Endodermal cell (in vitro differentiated cells): ENCODE results near the gene ZPR1. TPM values are rescaled to one million over a fixed set of nuclear protein-coding genes. Genes with fewer than 3 reads are reported as not detected.

Experiments used
- DNase-seq: peaks from one replicate; pipeline ENCODE4 v3.0.0-alpha.2; 2017
- H3K27ac ChIP-seq: 2 replicates; pipeline ENCODE4 v1.5.1; 2013; ENCODE audit warnings: mild to moderate bottlenecking, low read depth, low read length, moderate library complexity
- H3K27me3 ChIP-seq: 2 replicates; pipeline ENCODE4 v1.6.1; 2013; ENCODE audit warnings: mild to moderate bottlenecking, low read length, moderate library complexity; ENCODE audit not compliant: insufficient read depth, control insufficient read depth, poor library complexity, severe bottlenecking
- H3K36me3 ChIP-seq: 2 replicates; pipeline ENCODE4 v1.7.0; 2013; ENCODE audit warnings: mild to moderate bottlenecking, low read length, moderate library complexity; ENCODE audit not compliant: control insufficient read depth, insufficient read depth
- H3K4me1 ChIP-seq: one replicate; pipeline ENCODE4 v1.7.0; 2013; ENCODE audit warnings: low read length; ENCODE audit not compliant: control insufficient read depth, insufficient read depth
- H3K4me3 ChIP-seq: 2 replicates; pipeline ENCODE4 v1.5.1; 2013; ENCODE audit warnings: mild to moderate bottlenecking, low read length, moderate library complexity
- H3K9ac ChIP-seq: 2 replicates; pipeline ENCODE4 v1.6.1; 2013; ENCODE audit warnings: mild to moderate bottlenecking, low read length, moderate library complexity; ENCODE audit not compliant: poor library complexity, severe bottlenecking; ENCODE audit errors: extremely low read depth
- H3K9me3 ChIP-seq: 2 replicates; pipeline ENCODE4 v1.6.1; 2013; ENCODE audit warnings: mild to moderate bottlenecking, low read length, moderate library complexity; ENCODE audit not compliant: control insufficient read depth
- H3K27ac Mint-ChIP-seq: 2 replicates; pipeline ENCODE4 v1.8.0; 2020; ENCODE audit warnings: mixed read lengths
- H3K27me3 Mint-ChIP-seq: 2 replicates; pipeline ENCODE4 v1.8.0; 2021; ENCODE audit warnings: mild to moderate bottlenecking, mixed read lengths; ENCODE audit not compliant: insufficient read depth
- H3K36me3 Mint-ChIP-seq: 2 replicates; pipeline ENCODE4 v1.8.0; 2020; ENCODE audit warnings: low read depth, mixed read lengths
- H3K4me1 Mint-ChIP-seq: 2 replicates; pipeline ENCODE4 v1.8.0; 2020; ENCODE audit warnings: mixed read lengths
- H3K4me3 Mint-ChIP-seq: 2 replicates; pipeline ENCODE4 v1.8.0; 2020; ENCODE audit warnings: mild to moderate bottlenecking, moderate library complexity, mixed read lengths
- H3K9me3 Mint-ChIP-seq: 2 replicates; pipeline ENCODE4 v1.8.0; 2020; ENCODE audit warnings: mild to moderate bottlenecking, mixed read lengths
- WGBS, 2 experiments: methylation state at CpG; one replicate each; pipeline versions ENCODE4 v1.1.5 to v1.1.7; 2013; ENCODE audit warnings: missing lambda C conversion rate in 2 of 2, mixed read lengths in 1 of 2; ENCODE audit not compliant: insufficient coverage in 1 of 2, insufficient read length in 1 of 2; 5-methylcytosine and 5-hydroxymethylcytosine counted together
- total RNA-seq, 2 donors: library from RNA; stranded (reverse); fragmentation: NEBNext Ultra II Directional in 1 of 2; extraction: Animal tissue kit (Norgen Biotek cat#: 25700) in 1 of 2; gene quantifications; 2 replicates in 1 of 2; 3 replicates in 1 of 2; pipeline ENCODE4 v1.2.1, GENCODE V29; 2021
- TF ChIP-seq, protein P1 (sequence below): fragments of 200-600 bp; sonication (generic); conservative IDR thresholded peaks from 2 replicates; pipeline ENCODE4 v1.5.0; 2021; ENCODE audit warnings: antibody characterized with exemption, mild to moderate bottlenecking

Gene ZPR1
- total RNA-seq, 2 donors from 2014 or later, result 59.2 to 63.4 TPM

DNA sequence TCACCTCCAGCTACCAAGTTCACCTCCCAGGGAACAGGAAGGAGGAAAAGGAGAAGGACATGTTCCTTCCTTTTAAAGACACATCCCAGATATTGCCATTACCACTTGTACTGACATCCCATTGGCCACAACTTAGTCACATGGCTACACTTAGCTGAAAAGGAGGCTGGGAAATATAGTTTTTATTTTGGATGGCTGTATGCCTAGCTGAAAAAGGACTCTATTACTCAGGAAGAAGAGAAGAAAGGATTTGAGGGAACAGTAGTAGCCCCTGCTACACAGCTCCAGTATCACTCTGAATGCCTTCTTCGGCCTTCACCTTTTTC is 5.9 kb upstream of the ZPR1 start:
- Mint-ChIP-seq H3K36me3 (no peaks in the 10 kb centered on the region), H3K4me1 (peaks cover 8% of the 10 kb centered on the region), H3K9me3 (no peaks in the 10 kb centered on the region), H3K4me3 (no peak overlapping the region), H3K27ac (no peak overlapping the region), H3K27me3 (peaks cover 22% of the 10 kb centered on the region)
- 90% methylated on average over 1 of the region's 1 CpG; no CpG with 5 or more reads in 1 of the 2 experiments for WGBS, 2 experiments
- no peak overlapping the region for H3K27ac ChIP-seq
- no peak for DNase-seq
- H3K27me3 ChIP-seq, result peaks cover 6% of the 10 kb centered on the region
- H3K9me3 ChIP-seq, result no peaks in the 10 kb centered on the region
- TF ChIP-seq, protein P1, sequence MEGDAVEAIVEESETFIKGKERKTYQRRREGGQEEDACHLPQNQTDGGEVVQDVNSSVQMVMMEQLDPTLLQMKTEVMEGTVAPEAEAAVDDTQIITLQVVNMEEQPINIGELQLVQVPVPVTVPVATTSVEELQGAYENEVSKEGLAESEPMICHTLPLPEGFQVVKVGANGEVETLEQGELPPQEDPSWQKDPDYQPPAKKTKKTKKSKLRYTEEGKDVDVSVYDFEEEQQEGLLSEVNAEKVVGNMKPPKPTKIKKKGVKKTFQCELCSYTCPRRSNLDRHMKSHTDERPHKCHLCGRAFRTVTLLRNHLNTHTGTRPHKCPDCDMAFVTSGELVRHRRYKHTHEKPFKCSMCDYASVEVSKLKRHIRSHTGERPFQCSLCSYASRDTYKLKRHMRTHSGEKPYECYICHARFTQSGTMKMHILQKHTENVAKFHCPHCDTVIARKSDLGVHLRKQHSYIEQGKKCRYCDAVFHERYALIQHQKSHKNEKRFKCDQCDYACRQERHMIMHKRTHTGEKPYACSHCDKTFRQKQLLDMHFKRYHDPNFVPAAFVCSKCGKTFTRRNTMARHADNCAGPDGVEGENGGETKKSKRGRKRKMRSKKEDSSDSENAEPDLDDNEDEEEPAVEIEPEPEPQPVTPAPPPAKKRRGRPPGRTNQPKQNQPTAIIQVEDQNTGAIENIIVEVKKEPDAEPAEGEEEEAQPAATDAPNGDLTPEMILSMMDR, result no peak
- H3K9ac ChIP-seq, result no peak overlapping the region
- peaks cover 2% of the 10 kb centered on the region for H3K4me1 ChIP-seq
- no peaks in the 10 kb centered on the region for H3K36me3 ChIP-seq
- no peak overlapping the region for H3K4me3 ChIP-seq

DNA sequence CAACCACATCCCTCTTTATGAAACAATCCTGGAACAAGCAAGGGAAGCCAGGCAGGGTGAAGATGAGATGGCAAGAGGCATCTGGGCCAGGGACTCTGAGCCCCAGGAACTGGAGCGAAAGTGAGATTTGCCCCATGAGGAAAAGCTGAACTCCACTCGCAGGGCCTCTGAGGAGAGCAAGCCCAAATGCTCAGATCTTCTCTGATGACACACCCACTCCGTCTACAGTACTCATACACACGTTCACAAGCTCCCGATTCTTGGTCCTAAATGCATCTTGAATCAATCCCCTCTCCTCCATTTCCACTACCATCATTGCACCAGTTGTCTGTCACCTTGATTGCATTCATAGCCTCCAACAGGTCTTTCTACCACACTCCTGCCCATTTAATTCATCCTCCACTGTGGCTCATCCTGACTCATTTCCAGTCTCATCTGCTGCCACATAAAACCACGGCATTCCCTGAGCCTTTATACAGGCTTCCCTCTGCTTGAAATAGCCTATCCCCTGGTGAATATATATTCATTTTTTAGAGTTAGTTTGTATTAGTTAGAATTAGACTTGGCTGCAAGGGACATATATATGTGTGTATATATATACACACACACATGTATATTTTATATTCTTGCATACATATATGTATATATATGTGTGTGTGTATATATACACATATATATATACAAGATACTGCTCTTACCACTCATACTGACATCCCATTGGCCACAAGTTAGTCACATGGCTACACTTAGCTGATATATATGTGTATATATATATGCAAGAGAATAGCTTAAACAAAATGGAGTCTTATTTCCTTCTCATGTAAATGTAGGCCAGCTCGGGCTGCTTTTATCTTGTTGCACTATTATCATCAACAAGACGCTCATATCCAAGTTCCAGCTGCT is 5.3 kb upstream of the ZPR1 start:
- 81 to 84% methylated on average over 6 to 8 of the region's 8 CpGs for WGBS, 2 experiments
- H3K27ac ChIP-seq, result no peak overlapping the region
- H3K4me3 Mint-ChIP-seq, result no peak overlapping the region
- peaks cover 6% of the 10 kb centered on the region for H3K27me3 ChIP-seq
- no peaks in the 10 kb centered on the region for H3K9me3 Mint-ChIP-seq
- H3K4me3 ChIP-seq, result no peak overlapping the region
- peaks cover 5% of the 10 kb centered on the region for H3K4me1 ChIP-seq
- H3K36me3 Mint-ChIP-seq, result no peaks in the 10 kb centered on the region
- no peaks in the 10 kb centered on the region for H3K36me3 ChIP-seq
- no peak for DNase-seq
- no peak overlapping the region for H3K9ac ChIP-seq
- H3K27me3 Mint-ChIP-seq, result peaks cover 27% of the 10 kb centered on the region
- H3K9me3 ChIP-seq, result no peaks in the 10 kb centered on the region
- no peak overlapping the region for H3K27ac Mint-ChIP-seq
- H3K4me1 Mint-ChIP-seq, result peaks cover 13% of the 10 kb centered on the region
- TF ChIP-seq, protein P1, result no peak

DNA sequence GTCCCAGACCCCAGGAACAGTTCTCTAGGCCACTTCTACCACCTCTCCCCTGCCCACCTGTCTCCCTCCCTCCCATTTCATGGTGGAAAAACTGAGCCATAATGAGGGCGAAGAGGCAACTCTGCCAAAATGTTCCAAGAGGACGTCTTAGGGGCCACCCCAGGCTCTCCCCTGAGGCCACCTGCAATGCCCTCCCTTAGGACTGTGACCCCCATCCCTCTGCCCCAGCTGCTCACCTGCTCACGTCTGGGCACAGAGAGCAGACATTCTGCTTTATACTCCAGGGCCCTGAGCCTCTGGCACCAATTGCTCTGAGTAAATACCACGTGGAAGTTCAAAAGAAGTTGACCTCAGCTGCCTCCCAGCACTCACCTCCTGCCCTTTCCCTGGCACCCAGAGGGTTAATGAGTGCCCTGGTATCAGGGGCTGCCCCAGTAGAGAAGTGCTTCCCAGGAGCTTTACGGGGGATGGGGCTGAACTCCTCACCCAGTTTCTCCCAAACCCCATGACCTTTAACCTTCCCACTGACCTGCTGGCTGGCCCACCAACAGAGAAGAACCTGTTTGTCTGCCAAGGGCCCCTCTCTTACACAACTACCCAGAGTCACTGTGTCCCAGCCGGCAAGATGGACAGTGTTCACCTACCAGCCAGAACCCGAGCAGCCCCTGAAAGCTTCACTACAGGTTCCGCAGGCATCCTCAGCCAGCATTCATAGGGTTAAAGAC is 4.5 kb upstream of the ZPR1 start:
- DNase-seq, result no peak
- TF ChIP-seq, protein P1, result no peak
- WGBS, 2 experiments, result 91 to 100% methylated on average over 3 to 8 of the region's 8 CpGs
- Histone ChIP-seq H3K27me3 (peaks cover 6% of the 10 kb centered on the region), H3K36me3 (no peaks in the 10 kb centered on the region), H3K9me3 (no peaks in the 10 kb centered on the region), H3K9ac (no peak overlapping the region), H3K4me1 (peaks cover 5% of the 10 kb centered on the region), H3K27ac (no peak overlapping the region), H3K4me3 (no peak overlapping the region)
- no peaks in the 10 kb centered on the region for H3K9me3 Mint-ChIP-seq
- H3K27me3 Mint-ChIP-seq, result peaks cover 27% of the 10 kb centered on the region
- no peak overlapping the region for H3K4me3 Mint-ChIP-seq
- no peaks in the 10 kb centered on the region for H3K36me3 Mint-ChIP-seq
- no peak overlapping the region for H3K27ac Mint-ChIP-seq
- peaks cover 14% of the 10 kb centered on the region for H3K4me1 Mint-ChIP-seq
